GM21619 (cell line): ENCODE measurements around the gene SAMD7.

Experiments used
- ATAC-seq: cut with Tn5 transposase; IDR thresholded peaks from one replicate; pipeline ENCODE4 v1.9.1; 2021; ENCODE audit not compliant: unreplicated experiment

Gene SAMD7

GRCh38 chr3:169907944-169908343 is 3.4 kb upstream of the SAMD7 start:
- ATAC-seq, result no peak

- no peak for ATAC-seq
Measured at GRCh38 chr3:169913323-169913722, 2.0 kb downstream of the SAMD7 start.

GRCh38 chr3:169914321-169914720 is 2.9 kb downstream of the SAMD7 start:
- ATAC-seq, result no peak

- ATAC-seq, result no peak
Measured at GRCh38 chr3:169923189-169923588, 11.8 kb downstream of the SAMD7 start.

GRCh38 chr3:169923831-169924230 is 12.5 kb downstream of the SAMD7 start:
- no peak for ATAC-seq

- ATAC-seq, result no peak
Measured at GRCh38 chr3:169929830-169930519, 18.6 kb downstream of the SAMD7 start.

- ATAC-seq, result no peak
Measured at GRCh38 chr3:169930843-169931242, 19.5 kb downstream of the SAMD7 start.

- peak; percentile 95 for ATAC-seq
Measured at GRCh38 chr3:169931747-169932520, 20.6 kb downstream of the SAMD7 start.

GRCh38 chr3:169939320-169939719 is 27.9 kb downstream of the SAMD7 start:
- ATAC-seq, result no peak

- no peak for ATAC-seq
Measured at GRCh38 chr3:169939751-169940150, 28.4 kb downstream of the SAMD7 start.

GRCh38 chr3:169940470-169941181 is 29.3 kb downstream of the SAMD7 start:
- ATAC-seq, result peak; percentile 72

- ATAC-seq, result peak; percentile 82
Measured at GRCh38 chr3:169945313-169945712, 33.9 kb downstream of the SAMD7 start.

- ATAC-seq, result no peak
Measured at GRCh38 chr3:169946336-169946735, 35.0 kb downstream of the SAMD7 start.

- no peak for ATAC-seq
Measured at GRCh38 chr3:169948559-169949448, 37.4 kb downstream of the SAMD7 start.

- ATAC-seq, result no peak
Measured at GRCh38 chr3:169952045-169952444, 40.7 kb downstream of the SAMD7 start.

- no peak for ATAC-seq
Measured at GRCh38 chr3:169953462-169954141, 42.2 kb downstream of the SAMD7 start.

GRCh38 chr3:169954142-169954756 is 42.9 kb downstream of the SAMD7 start:
- ATAC-seq, result peak; percentile 69

- ATAC-seq, result no peak
Measured at GRCh38 chr3:169955406-169955805, 44.0 kb downstream of the SAMD7 start.

- ATAC-seq, result no peak
Measured at GRCh38 chr3:169964176-169964575, 52.8 kb downstream of the SAMD7 start.
